GM21529 (cell line): ENCODE data around the gene DYNLRB1.
"Not testable (repeated sequence)": the region's sequence is repeated elsewhere in the genome, so short reads cannot be mapped to it uniquely, and the experiment has no call there.

Experiments
- ATAC-seq: cut with Tn5 transposase; IDR thresholded peaks from one replicate; pipeline ENCODE4 v1.9.1; 2021; ENCODE audit not compliant: unreplicated experiment

The DYNLRB1 gene

GRCh38 chr20:34511891-34512265 is 4.3 kb upstream of the DYNLRB1 start:
- ATAC-seq = no peak

GRCh38 chr20:34512266-34512954 is 3.8 kb upstream of the DYNLRB1 start:
- ATAC-seq = no peak

GRCh38 chr20:34512955-34513419 is 3.2 kb upstream of the DYNLRB1 start:
- ATAC-seq = no peak

GRCh38 chr20:34514034-34514433 is 2.2 kb upstream of the DYNLRB1 start:
- ATAC-seq = not testable (repeated sequence)

DNA sequence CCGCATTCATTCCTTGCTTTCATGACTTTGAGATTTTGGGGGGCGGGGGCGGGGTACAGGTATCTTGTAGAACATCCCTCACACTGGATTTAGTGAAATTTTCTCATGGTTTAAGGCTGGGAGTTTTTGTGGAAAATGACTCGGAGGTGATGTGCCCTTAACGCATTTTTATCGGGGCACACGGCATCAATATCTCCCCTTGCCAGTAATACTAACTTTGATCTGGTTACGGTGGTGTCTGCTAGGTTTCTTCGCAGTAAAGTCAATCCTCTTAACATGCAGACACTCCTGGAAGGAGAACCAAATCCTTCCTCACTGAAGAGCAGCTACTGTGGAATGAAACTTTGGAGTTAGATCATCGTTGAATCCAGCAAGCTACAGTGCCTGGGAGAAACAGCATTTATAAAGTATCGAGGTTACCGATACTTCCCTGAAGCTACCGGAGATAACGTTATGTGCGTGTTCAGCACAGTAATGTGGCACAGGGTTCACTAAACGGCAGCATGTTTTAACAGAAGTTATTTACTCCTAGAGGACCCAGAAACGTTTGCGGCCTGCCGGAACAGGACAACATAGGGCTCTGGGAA is 1.2 kb upstream of the DYNLRB1 start:
- no peak for ATAC-seq

DNA sequence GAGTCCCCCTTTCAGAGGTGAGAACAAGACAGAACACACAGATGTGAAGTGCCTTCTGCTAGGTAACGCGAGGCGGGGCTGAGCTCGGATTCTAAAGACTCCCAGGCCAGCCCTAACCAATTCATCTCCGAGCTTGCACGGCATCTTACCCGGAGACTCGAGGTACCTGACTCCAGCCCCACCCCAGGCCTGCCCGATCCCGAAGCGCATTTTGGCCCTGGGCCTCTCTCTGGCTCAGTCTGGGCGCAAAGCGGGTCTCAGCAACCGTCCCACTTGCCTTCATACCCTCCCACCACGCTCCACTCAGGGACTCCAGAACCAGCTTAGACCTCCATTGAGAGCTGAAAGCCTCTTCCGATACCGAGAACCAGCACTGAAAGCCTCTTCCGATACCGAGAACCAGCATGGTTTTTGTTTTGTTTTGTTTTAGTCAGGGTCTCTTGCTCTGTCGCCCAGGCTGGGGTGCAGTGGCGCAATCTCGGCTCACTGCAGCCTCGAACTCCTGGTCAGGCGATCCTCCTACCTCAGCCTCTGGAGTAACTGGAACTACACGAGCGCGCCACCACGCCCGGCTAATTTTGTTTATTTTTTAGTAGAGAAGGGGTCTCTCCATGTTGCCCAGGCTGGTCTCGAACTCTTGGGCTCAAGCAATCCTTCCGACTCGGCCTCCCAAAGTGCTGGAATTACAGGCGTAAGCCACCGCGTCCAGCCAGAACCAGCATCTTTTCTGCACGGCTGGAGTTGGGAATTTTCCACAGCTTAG is 557 bp upstream of the DYNLRB1 start:
- peak; percentile 58 for ATAC-seq

DNA sequence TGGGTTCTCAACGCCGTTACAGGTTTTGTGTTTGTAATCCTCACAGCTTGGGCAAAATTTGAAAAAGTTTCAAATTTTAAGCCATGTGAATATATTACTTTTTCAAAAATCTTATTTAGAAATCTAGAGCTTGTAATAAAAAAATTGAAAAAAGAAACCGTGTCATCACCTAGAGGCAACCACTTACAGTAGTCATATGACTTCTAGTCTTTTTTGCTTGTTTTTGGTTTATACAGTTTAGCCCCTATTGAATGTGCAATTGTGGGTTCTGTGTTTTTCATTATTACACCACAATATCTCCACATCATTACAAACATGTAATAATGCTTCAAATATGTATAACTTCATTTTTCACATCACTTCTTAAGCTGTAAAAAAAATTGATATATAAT is 888 bp downstream of the DYNLRB1 start:
- no peak for ATAC-seq

DNA sequence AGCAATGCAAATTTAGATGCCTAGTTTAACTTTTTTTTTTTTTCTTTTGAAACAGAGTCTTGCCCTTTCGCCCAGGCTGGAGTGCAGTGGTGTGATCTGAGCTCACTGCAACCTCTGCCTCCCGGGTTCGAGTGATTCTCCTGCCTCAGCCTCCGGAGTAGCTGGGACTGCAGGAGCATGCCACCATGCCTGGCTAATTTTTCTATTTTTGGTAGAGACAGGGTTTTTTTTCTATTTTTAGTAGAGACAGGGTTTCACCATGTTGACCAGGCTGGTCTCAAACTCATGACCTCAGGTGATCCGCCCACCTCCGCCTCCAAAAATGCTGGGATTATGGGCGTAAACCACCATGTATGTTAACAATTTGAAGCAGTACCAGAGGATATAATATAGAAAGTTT is 2.6 kb downstream of the DYNLRB1 start:
- not testable (repeated sequence) for ATAC-seq

GRCh38 chr20:34519841-34520240 is 3.6 kb downstream of the DYNLRB1 start:
- ATAC-seq = not testable (repeated sequence)

DNA sequence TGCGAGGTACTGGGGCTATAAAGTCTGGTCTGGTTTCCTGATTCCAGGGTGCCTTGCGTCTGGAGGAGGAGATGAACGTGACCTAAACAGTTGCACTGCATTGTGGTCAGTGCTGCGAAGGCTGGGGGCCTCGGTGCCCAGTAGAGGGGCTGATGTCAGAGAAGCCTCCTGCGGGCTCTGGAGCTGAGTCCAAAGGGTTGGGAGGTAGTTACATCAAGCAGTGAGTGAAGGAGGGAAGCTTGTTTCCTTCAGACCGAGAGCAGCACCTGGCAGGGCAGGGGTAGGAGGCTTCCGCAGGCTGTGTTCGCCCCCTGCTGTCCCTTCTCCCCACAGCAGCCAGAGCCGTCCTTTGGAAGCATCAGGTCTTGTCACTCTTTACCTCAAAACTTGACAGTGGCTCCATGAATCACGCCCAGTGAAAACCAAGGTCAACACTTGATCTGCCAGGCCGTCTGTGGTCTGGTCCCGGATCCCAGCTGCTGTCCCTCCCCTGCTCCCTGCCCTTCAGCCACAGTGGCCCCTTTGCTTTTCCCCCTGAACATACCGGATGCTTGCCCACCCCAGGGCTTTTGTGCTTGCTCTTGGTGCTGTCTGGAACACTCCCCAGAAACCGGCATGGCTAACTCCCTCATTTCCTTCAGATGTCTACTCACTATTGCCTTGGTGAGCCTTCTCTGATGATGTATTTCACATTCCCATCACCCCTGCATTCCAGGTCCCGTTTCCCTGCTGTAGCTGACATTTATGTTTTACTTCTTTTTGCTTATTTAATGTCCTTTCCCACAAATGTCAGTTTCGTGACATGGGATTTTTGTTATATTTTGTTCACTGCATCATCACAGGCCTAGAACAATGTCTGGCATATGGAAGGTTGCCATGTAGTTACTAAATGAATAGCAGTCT is 7.0 kb downstream of the DYNLRB1 start:
- ATAC-seq = no peak

- ATAC-seq = no peak
Measured at GRCh38 chr20:34524426-34524825, 8.2 kb downstream of the DYNLRB1 start.

- ATAC-seq = no peak
Measured at GRCh38 chr20:34525342-34525708, 9.1 kb downstream of the DYNLRB1 start.

DNA sequence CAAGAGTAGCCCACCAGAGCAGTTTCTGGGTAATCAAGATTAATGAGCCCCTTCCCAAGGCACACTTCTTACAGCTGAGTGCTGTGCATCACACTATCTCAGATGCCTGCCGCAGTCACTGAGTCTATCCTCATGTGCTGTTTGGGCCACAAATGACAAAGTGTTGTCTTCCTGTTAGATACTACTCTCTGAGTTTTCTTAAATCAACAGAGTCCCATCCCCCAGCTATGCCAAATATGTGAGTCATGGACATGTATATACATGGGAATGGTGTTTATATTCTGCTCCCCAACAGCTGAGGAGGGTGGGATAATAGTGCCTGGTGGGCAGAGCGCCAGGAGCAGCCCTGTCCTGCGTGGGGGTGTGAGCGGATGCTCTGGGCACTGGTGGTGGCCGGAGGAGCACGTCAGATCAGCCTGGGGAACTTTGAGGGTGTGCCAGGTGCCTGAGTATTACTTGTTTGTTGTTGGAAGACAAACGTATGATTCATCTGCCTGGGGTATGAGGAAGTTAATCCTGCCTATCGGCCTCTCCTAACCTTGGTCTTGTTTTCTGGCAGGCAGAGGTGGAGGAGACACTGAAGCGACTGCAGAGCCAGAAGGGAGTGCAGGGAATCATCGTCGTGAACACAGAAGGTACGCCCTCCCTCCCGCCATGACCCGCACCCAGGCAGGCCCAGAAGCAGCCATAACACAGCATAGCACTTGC is 9.6 kb downstream of the DYNLRB1 start:
- ATAC-seq = no peak

DNA sequence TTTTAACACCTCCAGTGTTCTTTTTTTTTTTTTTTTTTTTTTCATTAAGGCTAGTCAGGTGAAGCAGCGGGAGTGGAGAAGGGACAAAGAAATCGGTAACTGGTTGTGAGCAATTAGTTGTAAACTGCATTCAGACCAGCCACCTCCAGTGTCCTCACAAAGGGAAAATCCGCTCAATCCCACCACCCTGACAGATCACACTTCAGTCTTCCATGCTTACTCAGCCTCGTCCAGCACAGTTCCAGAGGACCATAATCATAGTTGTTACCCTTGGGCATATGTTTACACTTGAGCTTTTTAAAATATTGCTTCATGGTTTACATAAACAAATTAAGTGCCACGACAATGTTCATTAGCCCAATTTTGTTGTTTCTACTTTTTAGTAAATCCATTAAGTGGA is 10.2 kb downstream of the DYNLRB1 start:
- ATAC-seq = no peak

- ATAC-seq = no peak
Measured at GRCh38 chr20:34527016-34527415, 10.8 kb downstream of the DYNLRB1 start.

GRCh38 chr20:34528921-34529297 is 12.7 kb downstream of the DYNLRB1 start:
- ATAC-seq = no peak

DNA sequence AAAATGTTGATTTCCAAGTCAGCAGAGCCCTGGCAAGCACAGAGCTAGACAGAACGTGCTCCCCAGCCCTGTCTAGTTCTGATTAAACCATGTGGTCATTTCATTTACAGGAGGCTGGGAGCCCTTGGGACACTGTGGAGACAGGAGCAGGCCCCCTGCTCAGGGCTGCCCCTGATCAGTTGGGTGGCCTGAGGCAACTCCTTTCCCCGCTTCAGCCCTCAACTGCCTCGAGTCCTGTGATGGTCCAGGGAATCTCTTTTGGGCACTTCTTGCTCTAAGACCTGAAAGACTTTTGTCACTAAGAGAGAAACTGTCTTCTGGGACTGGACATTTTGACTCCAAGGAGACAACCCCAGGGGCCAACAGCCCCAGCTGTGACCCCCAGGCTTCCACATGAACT is 13.5 kb downstream of the DYNLRB1 start:
- no peak for ATAC-seq

GRCh38 chr20:34530342-34530741 is 14.1 kb downstream of the DYNLRB1 start:
- ATAC-seq = no peak

DNA sequence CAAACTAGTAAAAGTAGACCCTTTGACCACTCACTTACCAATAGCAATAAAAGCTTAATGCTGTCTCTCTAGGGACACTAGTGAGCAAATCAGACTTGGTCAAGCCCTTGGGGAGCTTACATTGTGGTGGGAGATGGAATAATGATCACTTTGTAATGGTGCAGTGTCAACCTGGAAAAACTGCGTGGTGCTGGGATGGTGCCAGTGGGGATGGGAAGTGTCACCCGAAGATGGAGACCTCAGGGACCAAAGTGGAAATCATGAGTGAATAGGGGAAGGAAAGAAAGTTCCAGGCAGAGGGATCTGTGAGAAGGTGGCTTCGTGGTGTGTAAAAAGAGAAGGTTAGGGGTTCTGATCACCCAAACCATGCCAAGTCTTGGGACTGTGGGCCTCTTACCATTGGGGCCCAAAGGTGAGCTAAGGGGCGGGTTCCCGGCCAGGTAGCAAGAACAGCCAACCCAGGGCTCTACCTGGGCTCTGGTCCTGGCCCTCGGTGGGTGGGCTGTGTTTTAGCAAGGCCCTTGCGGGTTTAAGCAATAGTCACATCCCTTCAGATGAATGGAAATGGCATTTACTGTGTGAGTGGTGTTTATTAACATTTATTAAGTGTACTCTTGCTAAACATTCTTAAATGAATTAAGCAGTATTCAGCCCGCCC is 15.5 kb downstream of the DYNLRB1 start:
- ATAC-seq = no peak

DNA sequence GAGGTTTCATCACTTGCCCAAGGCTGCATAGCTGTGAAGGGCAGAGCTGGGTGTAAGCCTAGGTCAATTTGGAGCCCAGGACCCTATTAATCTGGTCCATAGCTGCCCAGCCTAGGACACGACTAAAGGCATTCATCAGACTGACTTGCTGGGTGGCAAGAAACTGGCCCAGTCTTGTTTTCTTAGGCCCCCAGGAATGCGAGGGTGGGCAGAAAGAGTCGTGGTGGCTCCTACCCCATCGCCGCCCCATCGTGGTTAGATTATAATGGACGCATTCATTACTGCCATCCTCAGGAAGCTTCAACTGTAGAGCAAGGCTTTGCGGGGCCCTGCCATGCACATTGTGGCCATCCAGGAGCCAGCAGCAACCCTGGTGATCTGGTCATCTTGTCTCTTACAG is 16.1 kb downstream of the DYNLRB1 start:
- no peak for ATAC-seq
